GM11168 (cell line): ENCODE measurements around the gene ZBTB16.

Experiments
- in situ Hi-C: fragments of 300-500 bp; cut with MboI; formaldehyde crosslinking; loops from one replicate; pipeline ENCODE4 v1.12.0; 2022; ENCODE audit warnings: low sequenced_read_pairs; ENCODE audit not compliant: unreplicated experiment

ZBTB16 gene

DNA sequence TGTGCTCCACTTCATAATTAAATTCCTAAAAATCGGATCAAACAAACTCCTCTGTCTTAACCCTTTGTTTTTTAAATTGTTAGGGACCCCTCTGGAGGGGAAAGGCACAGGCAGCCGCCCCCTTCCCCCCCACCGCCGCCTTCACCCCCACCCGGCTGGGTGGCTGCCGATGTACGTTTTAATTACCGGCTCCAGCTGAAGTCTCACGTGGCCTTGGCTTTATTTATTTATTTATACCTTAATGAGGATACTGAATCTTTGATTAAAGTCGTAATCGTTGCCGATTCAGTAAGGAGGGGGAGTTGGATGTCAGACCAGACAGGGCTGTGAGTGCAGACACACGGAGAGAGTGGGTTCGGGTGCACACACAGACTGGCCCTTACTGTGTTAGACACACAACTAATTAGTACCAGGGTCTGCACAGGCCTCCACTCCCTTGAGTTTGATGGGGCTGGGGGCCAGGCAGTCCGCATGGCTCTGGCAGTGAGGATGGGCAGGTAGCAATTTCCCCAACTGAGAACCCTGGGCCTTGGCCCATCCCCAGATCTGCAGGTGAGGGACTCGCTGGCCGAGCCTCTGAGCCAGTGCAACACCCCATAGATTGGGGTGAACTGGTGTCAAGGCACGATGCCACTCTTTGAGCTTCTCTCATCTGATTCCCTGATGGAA is 185.3 kb downstream of the ZBTB16 start:
- in situ Hi-C loops = loop anchor here (25.0 kb wide), 1 partner anchor 233 kb away; no protein-coding TSS in a partner anchor

DNA sequence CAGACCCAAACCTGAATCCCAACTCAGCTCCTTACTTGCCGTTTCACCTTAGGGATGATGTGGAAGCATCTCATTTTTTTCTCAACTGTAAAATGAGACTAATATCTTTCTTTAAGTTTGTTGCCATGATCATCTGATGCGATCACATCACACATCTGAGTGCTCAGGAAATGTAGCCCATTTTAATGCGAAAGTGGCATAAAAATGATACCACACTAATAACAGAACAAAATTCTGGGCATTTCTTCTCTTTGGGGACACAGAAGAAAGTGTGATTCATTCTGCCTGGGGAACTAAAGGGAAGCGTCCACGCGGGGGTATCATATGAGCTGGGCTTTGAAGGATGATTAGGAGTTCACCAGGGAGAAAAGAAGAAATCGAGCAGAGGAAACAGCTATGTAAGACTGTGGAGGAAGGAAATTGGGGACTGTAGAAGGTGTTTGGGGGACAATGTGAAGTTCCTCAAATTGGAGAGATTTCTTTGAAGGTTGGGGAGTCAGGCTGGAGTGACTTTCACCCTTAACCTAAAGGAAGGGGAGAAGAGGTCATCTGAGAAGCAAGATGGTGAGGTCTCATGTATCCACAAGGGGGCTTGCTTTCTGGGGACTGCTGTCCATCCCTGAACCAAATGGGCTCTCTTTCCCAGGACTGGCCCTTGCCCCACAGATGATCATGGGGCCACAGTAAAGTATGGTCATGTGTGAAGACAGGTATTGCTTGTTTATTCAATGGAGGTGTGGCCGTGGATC is 187.0 kb downstream of the ZBTB16 start:
- in situ Hi-C loops = loop anchor here (25.0 kb wide), 1 partner anchor 234 kb away; no protein-coding TSS in a partner anchor

DNA sequence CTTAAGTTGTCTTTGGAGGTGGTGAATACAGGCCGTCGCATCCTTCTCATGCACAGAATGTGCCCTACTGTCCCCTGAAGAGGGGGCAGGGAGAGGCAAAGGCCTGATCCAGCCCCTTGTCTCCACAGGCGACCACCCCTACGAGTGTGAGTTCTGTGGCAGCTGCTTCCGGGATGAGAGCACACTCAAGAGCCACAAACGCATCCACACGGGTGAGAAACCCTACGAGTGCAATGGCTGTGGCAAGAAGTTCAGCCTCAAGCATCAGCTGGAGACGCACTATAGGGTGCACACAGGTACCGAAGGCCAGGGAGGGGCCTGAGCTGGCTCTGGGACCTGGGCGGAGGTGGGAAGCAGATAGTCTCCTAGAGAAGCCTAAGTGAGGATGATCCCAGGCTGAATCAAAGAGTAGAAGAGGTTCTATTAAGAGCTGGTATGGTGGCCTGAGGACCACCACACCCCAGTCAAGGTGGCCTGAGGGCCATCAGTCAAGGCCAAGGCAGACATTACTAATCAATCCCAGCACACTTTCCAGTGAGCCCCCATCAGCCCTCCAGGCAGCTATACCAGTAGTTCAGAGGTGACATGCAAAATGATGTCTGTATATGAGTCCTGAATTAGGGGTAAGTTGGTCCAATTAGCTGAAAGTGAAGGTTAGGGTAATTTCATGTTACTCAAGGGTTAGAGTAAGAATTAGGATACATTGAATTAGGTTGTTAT is 187.7 kb downstream of the ZBTB16 start:
- in situ Hi-C loops = loop anchor here (25.0 kb wide), 1 partner anchor 235 kb away; no protein-coding TSS in a partner anchor

DNA sequence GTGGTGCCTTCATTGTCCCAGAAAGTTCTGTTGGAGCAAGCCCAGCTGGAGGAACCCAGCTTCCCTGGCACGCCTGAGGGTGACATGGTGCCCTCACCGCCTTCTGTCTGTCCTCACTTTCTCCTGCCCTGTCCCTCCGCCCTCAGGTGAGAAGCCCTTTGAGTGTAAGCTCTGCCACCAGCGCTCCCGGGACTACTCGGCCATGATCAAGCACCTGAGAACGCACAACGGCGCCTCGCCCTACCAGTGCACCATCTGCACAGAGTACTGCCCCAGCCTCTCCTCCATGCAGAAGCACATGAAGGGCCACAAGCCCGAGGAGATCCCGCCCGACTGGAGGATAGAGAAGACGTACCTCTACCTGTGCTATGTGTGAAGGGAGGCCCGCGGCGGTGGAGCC is 190.7 kb downstream of the ZBTB16 start:
- in situ Hi-C loops = loop anchor here (25.0 kb wide), 1 partner anchor 363 kb away; the partner anchor contains the start of gene USP28

DNA sequence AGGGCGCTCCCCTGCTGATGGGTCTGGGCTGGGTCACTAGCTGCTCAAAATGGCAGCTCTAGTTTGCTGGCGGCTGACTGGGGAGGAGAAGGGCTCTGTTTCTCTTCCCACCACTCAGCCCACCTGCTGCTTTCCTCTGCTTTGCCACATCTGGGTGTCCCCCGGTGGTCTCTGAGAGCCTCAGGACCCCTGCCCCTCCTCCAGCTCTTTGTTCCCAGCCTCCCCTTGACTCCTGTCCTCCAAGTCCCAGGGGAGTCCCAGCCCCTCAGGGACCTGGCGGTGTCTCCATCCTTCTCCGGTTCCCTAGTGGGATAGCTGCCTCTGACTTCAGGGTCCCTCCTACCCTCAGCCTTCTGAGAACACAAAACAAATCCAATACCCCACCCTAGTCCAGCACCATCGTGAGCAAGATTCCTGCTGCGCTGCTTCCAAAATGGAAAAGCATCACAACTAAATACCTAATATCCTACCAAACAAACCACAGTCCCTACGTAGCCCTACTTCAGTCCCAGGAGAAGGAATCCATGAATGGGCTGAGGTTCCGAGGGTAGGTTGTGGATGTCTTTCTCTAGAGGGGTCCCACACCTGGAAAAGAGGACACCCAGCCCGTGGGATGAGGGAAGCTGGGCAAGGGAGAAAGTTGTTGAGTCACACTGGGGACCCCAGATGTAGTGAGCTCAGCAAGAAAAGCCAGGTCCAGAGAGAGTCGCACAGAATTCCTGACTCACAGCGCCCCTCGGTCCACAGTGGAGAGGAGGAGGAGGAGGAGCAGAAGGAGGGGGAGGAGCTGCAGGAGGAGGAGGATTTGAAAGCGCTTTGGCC is 191.7 kb downstream of the ZBTB16 start:
- in situ Hi-C loops = loop anchor here (25.0 kb wide), 1 partner anchor 364 kb away; the partner anchor contains the start of gene USP28

DNA sequence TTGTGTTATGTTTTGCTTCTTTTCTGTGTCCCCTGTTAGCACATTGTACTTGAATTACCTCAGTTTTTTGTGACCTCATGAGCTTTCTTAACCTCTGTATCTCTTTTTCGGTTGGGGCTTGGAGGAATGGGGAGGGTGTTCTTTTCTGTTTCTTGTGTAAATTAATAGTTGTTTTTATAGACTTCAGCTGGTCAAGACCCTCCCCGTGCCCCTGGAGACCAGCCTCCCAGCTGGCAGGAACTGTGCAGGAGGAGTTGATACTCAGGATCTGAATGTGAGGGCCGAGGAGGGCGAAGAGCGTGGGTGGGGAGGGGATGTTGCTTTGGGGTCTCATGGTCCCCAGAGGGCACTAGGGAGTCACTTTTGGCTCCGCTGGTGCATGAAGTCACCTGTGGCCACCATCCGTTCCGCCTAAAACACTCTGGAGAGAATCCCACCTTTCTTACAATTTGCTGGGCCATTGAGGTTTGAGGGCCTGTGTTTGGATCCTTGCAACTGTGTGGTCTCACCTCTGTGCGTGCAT is 192.4 kb downstream of the ZBTB16 start:
- in situ Hi-C loops = loop anchor here (25.0 kb wide), 1 partner anchor 365 kb away; the partner anchor contains the start of gene USP28

DNA sequence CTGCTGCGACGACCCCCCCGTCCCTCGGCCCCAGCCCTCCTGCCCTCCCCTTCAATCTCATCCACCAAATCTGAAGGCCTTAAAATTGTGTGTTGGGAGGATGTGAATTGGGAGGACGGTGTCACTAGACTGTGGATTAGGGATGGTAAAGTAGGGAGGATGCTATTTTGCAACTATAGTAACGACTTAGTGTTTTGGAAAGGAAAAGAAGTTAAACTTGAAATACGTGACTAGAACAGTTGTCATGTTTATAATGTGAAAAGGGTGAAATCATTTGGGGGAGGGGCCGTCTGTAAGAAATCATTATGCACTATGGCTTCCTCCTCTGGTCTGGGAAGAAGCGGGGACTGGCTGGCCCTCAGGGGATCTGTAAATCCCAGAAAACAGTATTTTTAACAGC is 193.3 kb downstream of the ZBTB16 start:
- in situ Hi-C loops = loop anchor here (25.0 kb wide), 1 partner anchor 365 kb away; the partner anchor contains the start of gene USP28

DNA sequence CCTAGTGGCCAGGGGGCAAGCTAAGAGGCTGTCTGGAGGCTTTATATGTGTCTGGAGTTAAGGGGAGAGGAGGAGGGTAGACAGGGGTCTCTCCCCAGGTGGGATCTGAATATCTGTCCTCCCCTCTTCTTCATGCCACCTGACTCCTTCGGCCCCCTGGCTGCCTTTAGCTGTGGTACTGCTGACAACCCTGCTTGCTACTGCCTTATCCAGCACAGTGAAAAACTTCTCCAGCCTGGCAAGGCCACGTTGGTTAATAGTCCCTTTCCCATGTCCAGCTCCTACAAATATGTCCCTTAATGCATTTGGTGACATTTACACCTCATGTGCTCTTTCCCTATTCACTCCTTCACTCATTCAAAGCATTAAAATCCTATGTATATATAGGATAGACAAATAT is 194.3 kb downstream of the ZBTB16 start:
- in situ Hi-C loops = loop anchor here (25.0 kb wide), 1 partner anchor 366 kb away; the partner anchor contains the start of gene USP28

DNA sequence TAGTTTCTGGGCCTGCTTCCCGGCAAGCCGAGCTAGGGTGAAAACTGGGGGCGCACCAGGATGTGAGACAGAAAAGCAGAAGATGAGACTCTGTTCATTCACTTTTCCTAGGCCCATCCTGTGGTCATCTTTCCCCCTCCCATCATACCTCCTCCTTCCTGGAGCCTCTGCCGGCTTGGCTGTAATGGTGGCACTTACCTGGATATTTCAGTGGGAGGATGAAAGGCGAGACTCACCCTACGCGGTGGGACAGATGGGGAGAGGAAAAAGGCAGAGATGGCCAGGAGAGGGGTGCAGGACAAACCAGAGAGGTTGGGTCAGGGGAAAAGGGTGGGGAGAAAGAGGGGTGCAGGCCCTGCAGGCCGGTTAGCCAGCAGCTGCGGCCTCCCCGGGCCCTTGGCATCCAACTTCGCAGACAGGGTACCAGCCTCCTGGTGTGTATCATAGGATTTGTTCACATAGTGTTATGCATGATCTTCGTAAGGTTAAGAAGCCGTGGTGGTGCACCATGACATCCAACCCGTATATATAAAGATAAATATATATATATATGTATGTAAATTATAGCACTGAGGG is 195.1 kb downstream of the ZBTB16 start:
- in situ Hi-C loops = loop anchor here (25.0 kb wide), 1 partner anchor 367 kb away; the partner anchor contains the start of gene USP28

DNA sequence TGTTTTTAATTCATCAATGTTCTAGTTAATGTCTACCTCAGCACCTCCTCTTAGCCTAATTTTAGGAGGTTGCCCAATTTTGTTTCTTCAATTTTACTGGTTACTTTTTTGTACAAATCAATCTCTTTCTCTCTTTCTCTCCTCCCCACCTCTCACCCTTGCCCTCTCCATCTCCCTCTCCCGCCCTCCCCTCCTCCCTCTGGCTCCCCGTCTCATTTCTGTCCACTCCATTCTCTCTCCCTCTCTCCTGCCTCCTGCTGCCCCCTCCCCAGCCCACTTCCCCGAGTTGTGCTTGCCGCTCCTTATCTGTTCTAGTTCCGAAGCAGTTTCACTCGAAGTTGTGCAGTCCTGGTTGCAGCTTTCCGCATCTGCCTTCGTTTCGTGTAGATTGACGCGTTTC is 195.8 kb downstream of the ZBTB16 start:
- in situ Hi-C loops = loop anchor here (25.0 kb wide), 1 partner anchor 368 kb away; the partner anchor contains the start of gene USP28

DNA sequence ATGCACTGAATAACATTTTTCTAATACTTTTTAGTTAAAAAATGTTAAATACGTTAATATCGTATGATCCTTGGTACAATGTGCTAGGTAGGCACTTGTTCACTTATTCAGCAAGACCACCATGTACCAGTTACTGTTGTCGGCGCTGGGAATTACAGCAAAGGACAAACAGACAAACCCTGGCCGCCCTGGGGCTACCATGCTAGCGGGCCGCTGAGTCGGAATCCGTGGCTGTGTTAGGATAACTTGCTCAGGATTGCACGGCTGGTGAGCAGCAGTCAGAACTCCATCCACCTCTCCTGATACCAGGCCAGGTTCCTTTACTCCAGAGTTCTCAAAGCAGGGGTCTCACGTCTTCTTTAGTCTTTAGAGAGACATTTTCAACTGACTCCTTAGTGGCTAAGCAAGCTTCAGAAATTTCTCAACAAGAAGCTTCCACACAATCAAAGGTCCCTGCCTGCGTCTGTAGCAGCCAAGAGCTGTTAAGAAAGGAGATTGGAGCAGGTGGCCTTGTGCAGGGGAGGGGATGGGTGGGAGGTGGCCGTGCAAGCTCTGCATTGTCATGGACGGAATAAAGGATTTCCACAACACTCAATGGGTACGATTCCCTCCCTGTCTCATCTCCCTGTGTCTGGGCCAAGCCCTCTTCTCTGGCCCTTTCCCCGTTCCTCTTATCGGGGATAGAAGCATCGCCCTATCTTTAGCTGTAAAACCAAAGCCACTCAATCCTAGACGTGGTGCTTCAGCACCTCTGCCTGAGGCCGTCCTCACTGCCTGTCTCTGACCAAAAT is 196.9 kb downstream of the ZBTB16 start:
- in situ Hi-C loops = loop anchor here (25.0 kb wide), 1 partner anchor 369 kb away; the partner anchor contains the start of gene USP28

DNA sequence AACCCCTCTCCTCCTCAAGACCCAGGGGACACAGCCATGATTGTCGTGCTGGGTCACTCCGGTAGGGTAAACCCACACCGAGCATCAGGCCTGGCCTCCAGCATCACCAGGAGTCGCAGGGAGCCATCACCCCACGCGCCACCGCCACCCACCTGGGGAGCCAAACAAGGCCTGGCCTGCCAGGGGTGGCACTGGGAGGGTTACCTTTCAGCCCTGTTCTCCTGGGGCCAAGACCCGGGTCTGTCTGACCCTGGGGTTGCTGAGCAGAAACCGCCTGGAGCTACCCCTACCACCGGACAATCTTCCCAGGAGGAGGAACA is 197.4 kb downstream of the ZBTB16 start:
- in situ Hi-C loops = loop anchor here (25.0 kb wide), 1 partner anchor 370 kb away; the partner anchor contains the start of gene USP28

DNA sequence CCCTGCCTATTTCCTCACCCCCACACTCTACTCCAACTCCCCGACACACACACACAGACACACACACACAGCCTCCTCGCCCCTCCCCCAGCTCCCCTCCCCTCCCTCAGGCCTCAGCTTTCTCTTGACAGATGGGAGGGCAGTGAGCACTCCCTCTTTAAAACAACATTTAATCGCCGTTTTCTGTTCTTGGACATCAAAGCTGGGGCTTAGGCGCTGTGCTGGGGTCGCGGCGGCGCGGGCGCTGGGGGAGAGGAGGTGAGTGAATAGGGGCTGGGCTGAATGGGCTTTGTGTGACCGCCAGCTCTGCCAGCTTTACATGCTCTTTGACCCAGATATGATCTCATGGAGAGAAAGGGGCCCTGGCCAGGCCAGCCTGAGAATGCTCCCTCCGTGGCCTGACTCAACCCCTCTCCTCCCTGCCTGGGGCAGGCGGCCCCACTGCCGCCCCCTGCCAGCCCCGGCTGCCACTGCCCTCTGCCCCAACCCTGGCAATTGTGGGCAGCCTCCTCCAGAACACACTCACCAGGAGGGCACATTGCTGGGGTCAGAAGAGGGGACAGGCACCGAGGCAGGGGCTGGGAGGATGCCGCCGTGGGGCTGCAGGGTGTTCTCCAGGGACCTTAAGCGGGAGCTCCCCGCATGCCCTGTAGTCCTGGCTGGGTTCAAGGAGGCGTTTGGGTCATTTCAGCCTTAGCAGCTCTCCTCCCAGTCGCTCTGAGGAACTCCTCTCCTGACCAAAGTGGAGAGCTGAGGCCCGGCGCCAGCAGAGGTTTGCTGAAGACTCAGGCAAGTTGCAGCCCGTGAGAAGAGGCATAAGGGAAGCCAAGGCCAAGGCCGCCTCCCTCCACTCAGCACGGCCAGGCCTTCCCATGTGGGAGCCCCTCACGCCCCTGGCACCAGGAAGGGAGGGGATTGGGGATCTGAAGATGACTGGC is 198.4 kb downstream of the ZBTB16 start:
- in situ Hi-C loops = loop anchor here (25.0 kb wide), 1 partner anchor 371 kb away; the partner anchor contains the start of gene USP28

DNA sequence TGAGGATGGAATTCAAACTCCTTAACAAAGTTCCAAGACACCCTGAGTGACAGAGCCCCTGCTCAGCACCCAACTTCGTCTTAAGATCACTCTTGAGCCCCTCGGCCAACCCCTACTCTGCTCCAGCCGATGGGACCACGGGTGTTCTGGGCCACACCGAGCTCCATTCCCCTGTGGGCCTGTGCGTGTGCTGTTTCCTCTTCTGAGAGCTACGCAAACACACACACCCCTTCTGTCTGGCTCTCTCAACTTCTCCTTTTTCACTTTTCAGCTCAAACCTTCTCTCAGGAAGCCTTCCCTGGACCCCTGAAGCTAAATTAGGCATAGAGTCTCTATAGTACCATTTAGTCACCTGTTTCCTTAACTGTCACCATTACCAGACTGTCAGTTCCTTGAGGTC is 199.2 kb downstream of the ZBTB16 start:
- in situ Hi-C loops = loop anchor here (25.0 kb wide), 1 partner anchor 371 kb away; the partner anchor contains the start of gene USP28

DNA sequence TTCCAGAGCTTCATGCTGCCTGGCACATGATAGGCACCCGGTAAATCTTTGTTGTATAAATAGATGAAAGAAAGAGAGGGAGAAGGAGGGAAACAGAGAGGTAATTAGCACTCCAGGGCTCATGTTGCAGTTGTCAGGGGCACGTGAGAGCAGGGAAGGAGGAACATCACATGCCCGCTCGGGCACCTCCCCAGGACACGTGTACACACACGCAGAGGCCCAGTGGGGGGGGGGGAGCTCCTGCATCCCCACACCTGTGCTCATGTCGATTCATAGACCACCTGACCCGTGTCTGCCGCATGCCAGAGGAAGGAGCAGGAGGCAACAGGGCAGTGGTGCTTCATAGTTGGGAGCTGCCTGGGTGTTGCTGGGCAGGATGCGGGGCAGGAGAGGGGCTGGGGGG is 199.6 kb downstream of the ZBTB16 start:
- in situ Hi-C loops = loop anchor here (25.0 kb wide), 1 partner anchor 372 kb away; the partner anchor contains the start of gene USP28

DNA sequence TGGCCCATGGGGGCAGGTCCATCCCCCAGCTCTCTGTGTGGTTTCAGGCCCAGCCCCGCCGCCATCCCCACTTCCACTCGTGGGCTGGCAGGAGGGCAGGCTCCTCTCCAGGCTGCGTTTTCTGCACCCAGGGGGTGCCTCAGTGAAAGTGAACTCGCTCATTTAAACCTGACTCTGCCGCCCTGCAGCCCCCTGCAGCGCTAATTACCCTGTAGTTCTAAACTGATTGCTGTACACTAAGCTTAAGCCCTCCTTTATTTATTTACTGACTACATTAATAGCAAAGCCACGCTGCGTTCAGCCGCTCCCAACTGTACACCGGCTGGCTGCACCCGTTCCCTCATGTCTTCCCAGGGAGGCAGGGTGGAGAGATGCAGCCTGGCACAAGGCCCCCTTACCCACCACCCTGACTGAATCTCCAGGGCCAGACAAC is 200.1 kb downstream of the ZBTB16 start:
- in situ Hi-C loops = loop anchor here (25.0 kb wide), 1 partner anchor 372 kb away; the partner anchor contains the start of gene USP28

DNA sequence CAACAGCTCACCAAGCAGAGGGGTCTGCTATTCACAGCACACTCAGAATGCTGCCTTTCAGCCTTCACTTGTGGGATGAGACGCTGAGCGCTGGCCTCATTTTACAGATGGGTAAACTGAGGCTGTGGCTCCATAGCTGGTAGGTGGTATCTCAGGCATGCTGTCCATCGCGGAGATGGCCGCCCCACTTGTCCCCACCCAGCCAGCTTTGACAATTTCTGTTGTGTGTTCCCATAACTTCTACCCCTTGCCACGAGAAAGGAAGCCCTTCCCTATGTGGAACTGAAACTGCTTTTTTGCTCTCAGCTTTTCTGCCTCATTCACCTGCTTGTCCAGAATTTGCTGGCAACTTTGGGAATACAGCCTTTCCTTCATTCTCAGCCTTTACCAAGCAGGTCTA is 200.6 kb downstream of the ZBTB16 start:
- in situ Hi-C loops = loop anchor here (25.0 kb wide), 1 partner anchor 373 kb away; the partner anchor contains the start of gene USP28
